HG02763 (cell line): ENCODE results near the gene ZNF804B.
A peak's percentile ranks its signal among the peaks of the same experiment; 100 is the strongest.

ENCODE experiments used
- ATAC-seq: cut with Tn5 transposase; IDR thresholded peaks from one replicate; pipeline ENCODE4 v1.9.1; 2021; ENCODE audit warnings: mild to moderate bottlenecking, moderate library complexity; ENCODE audit not compliant: unreplicated experiment

ZNF804B gene

GRCh38 chr7:88759230-88760135 is at the start of gene ZNF804B:
Gene ZNF804B, plus strand, starts transcription at chr7:88759700. Its CDS starts 277 bp downstream, at chr7:88759977.
- no peak for ATAC-seq

GRCh38 chr7:88735920-88736319 is 23.6 kb upstream of the ZNF804B start:
- ATAC-seq, result no peak

GRCh38 chr7:88737632-88738031 is 21.9 kb upstream of the ZNF804B start:
- no peak for ATAC-seq

- no peak for ATAC-seq
These were observed 13.4 kb upstream of the ZNF804B start for GRCh38 chr7:88746126-88746525.

GRCh38 chr7:88756802-88757201 is 2.7 kb upstream of the ZNF804B start:
- ATAC-seq, result no peak

GRCh38 chr7:88757371-88757770 is 2.1 kb upstream of the ZNF804B start:
- ATAC-seq, result no peak

GRCh38 chr7:88758381-88759229 is 895 bp upstream of the ZNF804B start:
- no peak for ATAC-seq

GRCh38 chr7:88760136-88760515 is 626 bp downstream of the ZNF804B start:
- no peak for ATAC-seq

GRCh38 chr7:88761779-88762178 is 2.3 kb downstream of the ZNF804B start:
- ATAC-seq, result no peak

- ATAC-seq, result peak; percentile 54
These were observed 11.9 kb downstream of the ZNF804B start for GRCh38 chr7:88771417-88771816.

- no peak for ATAC-seq
These were observed 13.3 kb downstream of the ZNF804B start for GRCh38 chr7:88772776-88773175.

GRCh38 chr7:88775838-88776237 is 16.3 kb downstream of the ZNF804B start:
- ATAC-seq, result no peak

GRCh38 chr7:88787777-88788176 is 28.3 kb downstream of the ZNF804B start:
- no peak for ATAC-seq

GRCh38 chr7:88789480-88790064 is 30.1 kb downstream of the ZNF804B start:
- no peak for ATAC-seq

GRCh38 chr7:88791891-88792290 is 32.4 kb downstream of the ZNF804B start:
- ATAC-seq, result no peak

GRCh38 chr7:88792361-88792760 is 32.9 kb downstream of the ZNF804B start:
- no peak for ATAC-seq

GRCh38 chr7:88795553-88795952 is 36.1 kb downstream of the ZNF804B start, which contains the start of gene TEX47:
Gene TEX47, minus strand, starts transcription at chr7:88795737. Its CDS starts 795 bp downstream, at chr7:88794942.
- ATAC-seq, result no peak

- no peak for ATAC-seq
These were observed 41.5 kb downstream of the ZNF804B start for GRCh38 chr7:88801046-88801445.

GRCh38 chr7:88806280-88807037 is 47.0 kb downstream of the ZNF804B start:
- ATAC-seq, result no peak

GRCh38 chr7:88818552-88818951 is 59.1 kb downstream of the ZNF804B start:
- no peak for ATAC-seq

GRCh38 chr7:88826222-88826621 is 66.7 kb downstream of the ZNF804B start:
- ATAC-seq, result no peak
